Upper lobe of left lung (tissue), 4 donors: ENCODE results near the gene USP36.
"Not testable (repeated sequence)": the region's sequence is repeated elsewhere in the genome, so short reads cannot be mapped to it uniquely, and the experiment has no call there.

Experiments
- POLR2A ChIP-seq, 4 donors: fragments of 450-650 bp; IDR thresholded peaks; one replicate each; pipeline ENCODE4 v1.5.1; 2016 to 2017; ENCODE audit warnings: antibody characterized with exemption in 4 of 4, mild to moderate bottlenecking in 2 of 4
- TF ChIP-seq, protein P1 (sequence below), 6 experiments: fragments of 450-650 bp in 4 of 6; fragments of 200-600 bp in 2 of 6; sonication (generic) in 2 of 6; IDR thresholded peaks; one replicate each; pipeline ENCODE4 v1.5.1; 2016 to 2019; ENCODE audit warnings: antibody characterized with exemption in 6 of 6

DNA sequence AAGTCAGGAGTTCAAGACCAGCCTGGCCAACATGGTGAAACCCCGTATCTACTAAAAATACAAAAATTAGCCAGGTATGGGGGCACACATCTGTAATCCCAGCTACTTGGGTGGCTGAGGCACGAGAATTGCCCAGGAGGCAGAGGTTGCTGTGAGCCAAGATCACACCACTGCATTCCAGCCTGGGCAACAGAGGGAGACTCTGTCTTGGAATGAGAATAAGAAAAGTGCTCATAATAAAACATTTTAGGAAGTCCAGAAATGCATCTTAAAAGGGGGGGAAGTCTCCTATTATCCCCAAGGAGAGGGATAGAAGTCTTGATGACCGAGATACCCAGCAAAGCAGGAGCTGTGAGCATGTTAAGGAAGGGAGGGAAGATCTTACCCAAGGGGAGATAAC is 26.4 kb upstream of the USP36 start:
- TF ChIP-seq, protein P1, sequence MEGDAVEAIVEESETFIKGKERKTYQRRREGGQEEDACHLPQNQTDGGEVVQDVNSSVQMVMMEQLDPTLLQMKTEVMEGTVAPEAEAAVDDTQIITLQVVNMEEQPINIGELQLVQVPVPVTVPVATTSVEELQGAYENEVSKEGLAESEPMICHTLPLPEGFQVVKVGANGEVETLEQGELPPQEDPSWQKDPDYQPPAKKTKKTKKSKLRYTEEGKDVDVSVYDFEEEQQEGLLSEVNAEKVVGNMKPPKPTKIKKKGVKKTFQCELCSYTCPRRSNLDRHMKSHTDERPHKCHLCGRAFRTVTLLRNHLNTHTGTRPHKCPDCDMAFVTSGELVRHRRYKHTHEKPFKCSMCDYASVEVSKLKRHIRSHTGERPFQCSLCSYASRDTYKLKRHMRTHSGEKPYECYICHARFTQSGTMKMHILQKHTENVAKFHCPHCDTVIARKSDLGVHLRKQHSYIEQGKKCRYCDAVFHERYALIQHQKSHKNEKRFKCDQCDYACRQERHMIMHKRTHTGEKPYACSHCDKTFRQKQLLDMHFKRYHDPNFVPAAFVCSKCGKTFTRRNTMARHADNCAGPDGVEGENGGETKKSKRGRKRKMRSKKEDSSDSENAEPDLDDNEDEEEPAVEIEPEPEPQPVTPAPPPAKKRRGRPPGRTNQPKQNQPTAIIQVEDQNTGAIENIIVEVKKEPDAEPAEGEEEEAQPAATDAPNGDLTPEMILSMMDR (IDR thresholded peaks at IDR 0.05): not testable (repeated sequence)
- not testable (repeated sequence) for TF ChIP-seq POLR2A (IDR thresholded peaks at IDR 0.05)
